GM18511 (cell line): ENCODE measurements around the gene NRCAM.
A peak's percentile ranks its signal among the peaks of the same experiment; 100 is the strongest.
"Not testable (repeated sequence)": the region's sequence is repeated elsewhere in the genome, so short reads cannot be mapped to it uniquely, and the experiment has no call there.

ENCODE experiments used
- ATAC-seq: cut with Tn5 transposase; IDR thresholded peaks from one replicate; pipeline ENCODE4 v1.9.1; 2021; ENCODE audit warnings: mild to moderate bottlenecking, moderate library complexity; ENCODE audit not compliant: unreplicated experiment

The NRCAM gene

DNA sequence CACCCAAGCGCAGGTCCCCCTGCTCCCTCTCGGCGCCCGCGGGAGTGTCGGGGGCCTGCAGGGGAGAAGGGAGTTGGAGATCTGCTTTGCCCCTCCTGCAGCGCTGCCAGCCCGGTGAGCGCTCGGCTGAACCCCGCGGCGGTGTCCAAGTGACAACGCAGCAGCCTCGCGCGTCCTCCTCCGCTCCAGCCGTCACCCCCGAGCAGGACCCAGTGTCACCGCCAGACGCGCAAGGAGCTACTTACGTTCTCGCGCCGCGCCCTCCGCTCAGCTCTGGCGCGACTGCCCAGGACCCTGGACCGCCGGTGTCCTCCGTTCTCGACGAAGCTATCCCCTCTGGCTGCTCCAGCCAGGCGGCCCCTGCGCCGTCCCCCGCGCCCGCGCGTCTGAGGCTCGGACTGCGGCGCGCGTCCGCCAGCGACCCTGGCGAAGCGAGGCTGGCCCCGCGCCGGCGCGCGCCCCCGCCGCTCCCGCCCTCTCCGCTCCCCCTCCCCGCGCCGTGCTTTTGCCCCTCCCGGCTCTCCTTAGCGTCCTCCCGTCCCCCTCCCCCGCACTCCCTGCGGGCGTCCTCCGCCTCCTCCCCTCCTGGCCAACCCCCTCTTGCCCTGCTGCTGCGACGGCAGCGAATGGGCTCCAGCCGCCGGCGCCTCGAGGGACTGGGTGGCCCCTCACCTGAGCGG is at the start of gene NRCAM:
Gene NRCAM, minus strand, starts transcription at position 439 of the 680 bp plus-strand sequence. CDS start 216,372 bp downstream, outside the sequence.
- no peak for ATAC-seq

DNA sequence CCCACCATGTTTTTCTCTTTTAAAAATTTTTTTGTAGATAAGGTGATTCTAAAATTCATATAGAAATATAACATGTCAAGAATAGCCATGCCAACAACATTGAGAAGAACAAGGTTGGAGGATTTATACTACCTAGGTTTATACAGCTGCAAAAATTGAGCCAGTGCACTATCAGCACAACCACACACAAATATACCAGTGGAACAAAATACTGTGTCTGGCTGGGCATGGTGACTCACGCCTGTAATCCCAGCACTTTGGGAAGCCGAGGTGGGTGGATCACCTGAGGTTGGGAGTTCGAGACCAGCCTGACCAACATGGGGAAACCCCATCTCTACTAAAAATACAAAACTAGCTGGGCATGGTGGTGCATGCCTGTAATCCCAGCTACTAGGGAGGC is 48.3 kb upstream of the NRCAM start:
- not testable (repeated sequence) for ATAC-seq

DNA sequence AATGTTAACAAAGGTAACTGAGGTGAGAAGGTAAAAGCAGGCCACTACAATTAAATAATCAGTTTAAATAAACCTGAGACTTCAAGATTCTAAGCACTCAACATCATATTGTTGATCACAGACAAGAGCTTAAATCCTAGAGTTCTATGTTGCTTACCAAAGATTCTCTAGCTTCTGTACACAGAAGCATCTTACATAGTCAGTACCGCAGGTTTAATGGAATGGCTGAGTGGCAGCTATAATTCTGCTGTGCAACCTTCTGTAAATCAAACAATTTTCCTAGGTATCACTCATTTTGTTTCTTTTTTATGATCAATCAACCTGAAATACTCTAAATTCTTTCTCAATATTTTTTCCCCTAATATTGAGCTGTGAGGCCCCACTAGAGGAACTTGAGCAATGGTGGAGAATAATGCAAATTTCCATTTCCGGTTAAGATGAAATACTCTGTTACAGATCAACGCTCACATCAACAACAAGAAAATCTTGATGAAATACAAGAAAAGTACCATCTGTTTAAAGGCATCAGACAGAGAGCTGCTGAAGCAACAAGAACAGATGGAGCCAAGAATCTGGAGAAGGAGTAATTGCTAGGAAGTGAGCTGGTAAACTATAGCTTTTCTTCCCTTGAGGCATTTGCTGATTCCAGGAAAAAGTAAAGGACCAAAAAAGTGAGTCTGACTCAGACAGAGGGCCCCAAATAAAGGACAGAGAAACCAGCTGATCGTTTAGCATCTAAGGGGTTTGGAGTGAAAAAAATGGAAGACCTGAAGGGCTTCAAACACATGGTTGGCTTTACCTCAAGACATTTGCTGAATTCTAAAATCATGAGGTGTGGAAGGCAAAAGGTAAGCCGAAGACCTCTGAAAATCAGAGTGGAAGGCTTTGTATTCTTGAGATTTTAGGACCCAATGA is 47.1 kb upstream of the NRCAM start:
- ATAC-seq = peak; percentile 98

DNA sequence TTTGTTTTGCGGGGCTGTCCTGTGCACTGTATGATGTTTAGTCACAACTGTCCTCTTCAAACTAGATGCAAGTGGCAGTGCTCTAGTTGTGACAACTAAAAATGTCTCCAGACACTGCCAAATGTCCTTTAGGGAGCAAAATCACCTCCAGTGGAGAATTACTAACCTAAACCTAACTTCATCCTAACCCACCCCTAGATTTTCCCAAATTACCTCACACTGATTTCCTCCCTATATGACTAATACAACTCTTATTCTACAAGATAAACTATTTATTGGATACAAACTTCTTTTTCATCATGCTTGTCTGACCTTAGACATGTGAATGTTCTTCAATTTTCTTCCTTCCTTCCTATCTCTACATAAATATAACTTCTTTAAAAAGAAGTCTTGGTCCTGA is 43.3 kb upstream of the NRCAM start:
- no peak for ATAC-seq

DNA sequence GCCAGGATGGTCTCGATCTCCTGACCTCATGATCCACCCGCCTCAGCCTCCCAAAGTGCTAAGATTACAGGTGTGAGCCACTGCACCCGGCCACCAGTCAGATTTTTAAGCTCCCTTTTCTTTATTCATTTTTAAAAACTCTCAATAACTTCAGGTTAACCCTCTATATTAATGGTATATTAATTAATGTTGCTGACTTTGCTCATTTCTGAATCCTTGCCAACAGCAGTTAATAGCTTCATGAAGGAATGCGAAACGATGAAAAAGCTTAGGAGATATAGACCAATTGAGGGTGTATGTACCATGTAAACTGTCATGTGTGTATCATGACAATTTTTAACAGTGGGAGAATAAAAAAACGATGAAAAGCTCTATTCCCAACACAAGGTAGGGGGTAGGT is 42.2 kb upstream of the NRCAM start:
- ATAC-seq = no peak

DNA sequence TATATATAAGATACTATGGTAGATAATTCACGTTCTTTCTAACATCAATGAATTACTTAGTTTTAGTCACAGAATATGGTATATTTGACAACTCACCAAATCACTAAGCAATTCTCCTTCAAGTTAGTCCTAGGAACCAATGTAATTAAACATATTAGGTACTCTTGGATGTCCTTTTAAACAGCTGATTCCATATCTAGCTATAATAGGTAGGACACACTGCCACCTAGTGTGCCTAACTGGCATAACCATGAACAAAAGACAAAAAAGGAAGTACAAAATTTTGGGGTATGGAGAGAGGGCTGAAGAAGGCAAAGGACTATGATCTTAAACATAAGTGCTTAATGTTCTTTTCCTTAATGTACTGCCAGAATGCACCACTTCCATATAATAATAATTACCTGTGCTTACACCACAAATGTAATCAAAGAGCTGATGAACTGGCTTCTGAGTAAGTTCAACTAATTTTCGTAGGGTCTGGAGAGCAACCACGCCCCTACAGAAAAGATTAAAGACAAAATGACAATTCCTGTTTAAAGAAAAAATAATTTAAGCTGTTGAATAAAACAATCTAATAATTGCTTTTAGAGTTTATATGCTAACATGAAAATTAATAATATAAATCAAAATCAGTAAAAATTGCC is 41.0 kb upstream of the NRCAM start:
- no peak for ATAC-seq

DNA sequence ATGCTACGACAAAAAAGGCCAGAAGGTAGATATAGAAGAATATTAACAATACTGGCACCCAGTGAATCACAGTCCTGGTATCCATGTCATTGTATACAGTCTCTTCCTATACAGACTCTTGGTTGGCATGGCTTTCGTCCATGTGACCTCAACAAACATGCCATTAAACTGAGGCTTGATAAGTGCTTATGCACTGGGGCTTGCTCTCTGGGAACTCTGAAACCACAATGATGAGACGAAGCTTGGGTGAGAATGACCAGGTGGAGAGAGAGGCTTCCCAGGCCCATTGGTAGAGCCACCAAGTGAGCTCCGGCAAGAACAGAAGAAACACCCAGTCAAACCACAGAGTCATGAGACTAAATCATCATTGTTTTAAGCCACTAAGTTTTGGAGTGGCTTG is 36.5 kb upstream of the NRCAM start:
- ATAC-seq = no peak

DNA sequence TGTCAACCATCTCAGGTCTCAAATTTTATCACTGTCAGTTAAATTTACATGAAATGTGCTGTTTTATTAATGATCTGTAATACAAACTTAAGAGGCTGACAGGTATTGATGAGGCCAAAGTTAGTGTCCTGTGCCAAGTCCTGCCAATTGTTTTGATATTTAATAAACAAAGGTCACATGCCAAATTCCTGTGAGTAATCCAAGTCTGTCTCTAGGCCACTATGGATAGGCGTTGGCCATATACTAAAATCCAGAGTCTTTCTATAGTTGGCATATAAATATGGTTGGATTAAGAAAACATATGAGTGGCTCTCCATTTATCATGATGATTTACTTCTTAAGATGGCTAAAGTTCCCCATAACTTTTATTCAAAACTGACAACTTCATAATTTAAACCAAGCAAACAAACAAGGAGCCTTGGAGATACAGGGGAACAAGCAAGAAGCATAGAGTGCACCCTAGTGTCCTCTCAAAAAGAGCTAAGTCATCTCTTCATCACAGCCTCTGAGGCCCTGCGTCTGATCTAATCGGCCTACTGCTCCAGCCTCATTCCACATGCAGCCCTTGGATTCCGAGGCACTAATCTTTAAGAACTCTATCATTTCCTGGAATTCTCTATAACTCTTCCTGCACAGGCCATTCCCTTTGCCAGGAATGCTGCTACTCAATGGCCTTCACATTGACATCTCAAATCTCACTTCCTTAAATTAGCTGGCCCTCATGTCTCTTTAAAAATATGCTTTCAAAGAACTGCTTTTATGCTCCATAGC is 32.7 kb upstream of the NRCAM start:
- no peak for ATAC-seq

DNA sequence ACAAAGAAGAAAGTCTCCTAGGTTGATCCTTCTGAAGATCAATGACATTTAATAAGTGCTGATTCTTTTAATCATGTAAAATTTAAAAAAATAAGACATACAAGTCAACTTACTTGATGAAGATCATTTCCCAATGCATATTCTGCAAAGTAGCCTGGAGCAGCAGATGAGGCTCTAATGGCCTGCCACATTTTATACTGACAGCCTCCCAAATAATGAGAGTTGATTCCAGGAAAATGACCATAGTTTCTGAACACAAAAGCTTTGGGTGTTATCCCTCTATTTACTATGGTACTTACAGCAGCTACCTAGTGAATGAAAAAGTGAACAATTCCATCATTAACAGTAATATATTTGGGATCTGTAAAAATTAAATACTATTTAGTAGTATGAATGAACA is 31.4 kb upstream of the NRCAM start:
- ATAC-seq = no peak

DNA sequence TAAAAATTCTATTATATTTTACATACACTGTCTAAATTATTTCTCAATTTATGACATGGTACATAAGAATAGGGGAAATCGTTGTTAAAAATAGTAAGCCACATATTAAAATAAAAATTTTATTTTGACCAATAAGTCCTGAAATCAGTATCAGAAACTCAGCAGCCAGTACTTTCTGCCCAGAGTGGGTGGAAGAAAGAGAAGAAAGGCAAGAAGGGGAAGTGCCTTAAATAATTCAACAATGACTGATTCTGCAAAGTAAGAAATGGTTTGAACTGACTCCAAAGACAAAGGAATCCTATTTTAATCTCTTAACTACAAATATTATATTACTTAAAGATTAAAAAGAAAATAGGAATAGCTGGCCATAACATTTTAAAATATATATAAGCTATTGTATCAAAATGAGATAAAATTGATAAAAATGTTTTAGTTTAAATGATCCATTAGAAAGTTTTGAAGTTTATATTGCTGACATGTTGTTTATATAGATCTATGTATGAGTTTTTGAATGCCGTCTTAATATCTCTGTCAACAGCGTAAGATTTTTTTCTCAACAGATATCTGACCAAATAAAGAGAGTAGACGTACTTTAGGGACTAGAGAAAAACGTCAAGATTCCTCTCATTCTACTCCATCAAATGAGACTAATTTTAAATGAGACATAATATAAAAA is 30.2 kb upstream of the NRCAM start:
- peak; percentile 56 for ATAC-seq

DNA sequence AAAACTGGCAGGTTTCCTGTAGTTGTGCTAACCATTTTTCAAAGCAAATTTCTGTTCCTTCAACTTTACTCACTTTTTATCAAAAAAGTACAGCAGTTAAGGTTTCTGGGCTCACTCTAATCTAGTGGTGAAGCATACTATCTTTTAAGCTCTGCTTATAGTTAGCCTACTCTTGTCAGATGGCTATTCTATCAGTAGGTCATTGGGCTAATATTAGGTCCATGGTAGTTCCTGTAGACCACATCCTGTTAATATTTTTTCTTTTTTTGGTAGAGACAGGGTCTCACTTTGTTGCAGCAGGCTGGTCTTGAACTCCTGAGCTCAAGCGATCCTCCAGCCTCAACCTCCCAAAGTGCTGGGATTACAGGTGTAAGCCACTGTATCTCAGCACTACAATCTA is 27.9 kb upstream of the NRCAM start:
- ATAC-seq = no peak

DNA sequence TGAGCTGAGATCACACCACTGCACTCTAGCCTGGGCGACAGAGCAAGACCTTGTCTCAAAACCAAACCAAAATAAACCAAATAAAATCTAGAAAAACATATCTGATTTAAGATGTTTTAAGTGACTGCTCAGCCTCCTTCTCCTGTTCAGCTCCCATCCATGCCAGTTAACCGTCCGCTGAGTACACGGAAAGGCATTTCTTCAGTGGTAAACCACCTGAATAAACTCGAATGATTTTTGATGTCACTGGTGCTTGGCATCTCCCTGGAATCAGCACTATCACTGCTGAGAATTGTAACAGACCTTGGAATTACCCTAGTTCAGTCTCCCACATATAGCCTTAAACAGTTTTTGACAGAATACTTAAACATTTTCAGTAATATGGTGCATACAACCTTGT is 24.1 kb upstream of the NRCAM start:
- ATAC-seq = no peak

DNA sequence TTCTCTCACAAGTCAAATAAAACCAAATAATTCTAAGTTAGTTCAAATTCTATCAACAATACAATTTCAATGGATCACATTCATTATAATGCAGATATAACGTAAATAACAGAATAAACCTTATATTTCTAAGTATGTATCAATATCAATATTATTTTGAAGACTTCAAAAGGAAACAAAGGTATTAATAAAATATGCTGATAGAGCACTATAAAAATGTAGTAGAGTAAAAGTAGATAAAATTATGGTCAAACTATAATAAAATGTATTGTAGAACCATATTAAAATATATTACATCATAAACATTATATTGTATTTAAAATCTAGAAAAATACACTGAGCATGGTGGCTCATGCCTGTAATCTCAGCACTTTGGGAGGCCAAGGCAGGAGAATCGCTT is 23.5 kb upstream of the NRCAM start:
- no peak for ATAC-seq

DNA sequence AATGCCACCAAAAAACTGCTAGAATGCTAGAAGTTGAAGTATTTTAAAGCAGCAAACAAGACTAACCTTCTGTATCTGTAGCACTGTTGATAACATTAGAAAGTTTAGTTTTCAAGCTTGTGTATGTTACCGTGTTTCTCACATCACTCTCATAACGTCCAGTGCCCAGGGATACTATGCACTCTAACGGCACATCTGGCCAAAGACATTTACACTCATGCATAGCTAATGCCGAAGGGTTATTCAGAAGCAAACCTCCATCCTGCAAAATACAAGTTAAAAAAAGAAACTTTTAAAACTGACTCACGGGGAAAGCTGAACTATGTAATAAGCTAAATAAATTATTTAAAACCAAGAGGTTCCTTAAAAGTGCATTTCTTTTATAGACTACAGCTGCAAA is 22.9 kb upstream of the NRCAM start:
- ATAC-seq = no peak

DNA sequence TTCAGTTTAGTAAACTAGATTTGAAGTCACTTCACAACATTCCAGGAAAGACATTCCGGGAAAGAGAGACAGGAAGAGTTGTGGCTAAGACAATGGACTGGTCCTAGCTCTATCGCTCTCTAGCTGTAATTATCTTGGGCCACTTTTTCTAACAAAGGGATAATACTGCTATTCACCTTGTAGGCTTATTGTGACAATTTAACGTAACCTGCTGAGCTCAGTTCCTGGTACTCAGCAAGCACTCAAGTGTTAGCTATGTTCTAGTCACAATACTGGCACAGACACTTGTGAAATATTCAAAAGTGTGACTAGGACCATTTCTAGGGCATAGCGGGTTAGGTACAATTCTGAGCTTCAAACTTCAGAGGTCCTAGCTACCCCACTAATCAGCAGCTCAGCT is 12.0 kb upstream of the NRCAM start:
- ATAC-seq = no peak

DNA sequence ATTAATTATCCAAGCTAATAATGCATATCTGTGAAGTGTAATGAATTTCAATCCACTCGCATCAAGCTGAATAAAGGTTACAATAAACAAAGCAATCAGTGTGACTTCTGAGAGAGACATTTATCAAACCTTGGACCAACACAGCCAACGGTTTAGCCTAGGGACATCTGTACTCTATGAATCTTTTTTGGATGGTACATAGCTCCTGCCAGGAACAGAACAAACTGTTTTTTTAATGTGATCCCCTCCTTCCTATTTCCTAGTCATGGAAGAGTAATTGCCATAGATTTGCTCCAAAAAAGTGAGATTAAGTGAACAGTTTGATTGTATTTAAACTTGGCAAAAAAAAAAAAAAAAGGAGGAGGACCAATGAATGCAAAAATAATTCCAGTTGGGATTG is 11.2 kb upstream of the NRCAM start:
- no peak for ATAC-seq

DNA sequence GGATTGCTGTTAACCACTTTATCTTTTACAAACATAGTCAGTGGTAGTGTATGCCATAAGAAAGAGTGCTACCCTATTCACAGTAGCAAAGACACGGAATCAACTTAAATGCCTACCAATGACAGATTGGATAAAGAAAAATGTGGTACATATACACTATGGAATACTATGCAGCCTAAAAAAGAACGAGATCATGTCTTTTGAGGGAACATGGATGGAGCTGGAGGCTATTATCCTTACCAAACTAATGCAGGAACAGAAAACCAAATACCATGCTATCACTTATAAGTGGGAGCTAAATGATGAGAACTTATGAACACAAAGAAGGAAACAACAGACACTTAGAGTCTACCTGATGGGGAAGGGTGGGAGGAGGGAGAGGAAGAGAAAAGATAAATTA is 10.1 kb upstream of the NRCAM start:
- not testable (repeated sequence) for ATAC-seq

DNA sequence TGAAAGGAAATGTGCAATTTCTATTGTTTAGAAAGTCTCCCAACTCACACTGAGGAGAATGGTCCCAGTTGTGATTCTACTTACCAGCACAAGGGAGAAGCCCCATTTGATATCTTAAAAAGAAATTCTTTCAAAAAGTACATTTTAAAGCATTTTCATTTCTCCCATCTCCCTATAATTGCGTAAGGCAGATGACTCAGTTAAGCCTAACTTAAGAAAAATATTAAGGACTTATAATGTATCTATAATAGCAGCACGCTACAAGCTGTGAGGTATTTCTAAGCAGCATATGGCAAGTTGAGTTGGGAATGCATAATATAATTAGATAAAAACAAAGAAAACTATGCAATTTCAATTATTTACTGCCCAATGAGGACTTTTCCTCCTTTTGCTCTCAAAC is 8.5 kb upstream of the NRCAM start:
- no peak for ATAC-seq

DNA sequence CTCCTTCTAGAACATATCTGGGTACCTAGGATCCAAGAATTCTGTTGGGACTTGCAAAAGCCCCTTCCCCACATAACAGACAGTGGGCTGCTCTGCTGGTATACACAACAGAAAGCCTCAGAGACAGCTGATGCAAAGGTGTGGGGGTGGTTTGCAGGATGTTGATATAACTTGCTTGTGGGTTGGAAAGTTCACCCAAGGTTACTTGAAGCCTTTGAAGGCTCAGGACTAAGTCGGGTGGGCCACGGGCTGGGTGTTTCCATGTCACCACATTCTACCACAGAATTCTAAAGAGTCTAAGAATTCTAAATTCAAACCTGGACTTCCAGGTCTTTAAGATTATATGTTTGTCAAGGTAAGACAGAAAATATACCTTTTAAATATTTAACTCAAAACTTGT is 7.4 kb upstream of the NRCAM start:
- no peak for ATAC-seq

DNA sequence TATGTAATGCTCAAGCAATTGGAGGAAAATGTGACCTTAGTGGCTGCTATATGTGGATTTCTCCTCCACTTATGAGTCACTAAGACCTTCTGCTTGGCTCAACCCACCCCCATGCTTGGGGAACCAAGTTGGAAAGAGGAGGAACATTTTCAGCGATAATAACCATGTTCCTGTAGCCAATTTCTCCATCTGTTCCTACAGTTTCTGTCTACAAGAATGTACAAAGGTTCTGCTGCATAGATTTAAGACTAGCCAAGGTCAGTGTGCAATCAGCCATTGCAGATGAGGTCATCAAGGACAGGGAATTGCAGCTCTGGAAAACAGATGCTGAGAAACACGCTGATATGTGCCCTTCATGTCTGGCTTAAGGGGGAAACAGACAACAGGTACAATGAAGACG is 5.6 kb upstream of the NRCAM start:
- no peak for ATAC-seq

DNA sequence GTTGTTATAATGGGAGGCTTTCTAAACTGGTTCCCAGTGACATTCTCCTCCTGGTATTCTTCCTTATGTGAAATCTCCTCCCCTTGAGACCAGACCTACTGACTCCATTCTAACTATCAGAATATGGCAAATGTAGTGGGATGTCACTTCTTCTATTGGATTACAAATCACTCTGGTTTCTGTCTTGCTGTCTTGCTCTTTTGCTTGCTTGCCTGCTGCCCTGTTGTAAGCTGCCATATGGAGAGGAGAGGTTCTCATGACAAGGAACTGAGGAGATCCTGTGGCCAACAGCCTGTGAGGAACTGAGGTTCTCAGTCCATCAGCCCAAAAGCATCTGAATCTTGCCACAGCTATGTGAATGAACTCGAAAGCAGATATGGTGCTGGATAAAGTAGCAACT is 4.7 kb upstream of the NRCAM start:
- no peak for ATAC-seq
